VCaP (cell line): ENCODE measurements around the gene CLCN1.

Source experiments
- H3K27ac ChIP-seq: fragments of 450-650 bp; 2 replicates; pipeline ENCODE4 v1.5.1; 2017
- CTCF ChIP-seq: fragments of 450-650 bp; conservative IDR thresholded peaks from 2 replicates; pipeline ENCODE4 v1.5.1; 2017; ENCODE audit warnings: mild to moderate bottlenecking, moderate library complexity

The CLCN1 gene

GRCh38 chr7:143315776-143316175, at the start of gene CLCN1:
TSS of gene CLCN1 (plus strand) at chr7:143316111. CDS start at chr7:143316213, 102 bp downstream.
- no peak for TF ChIP-seq CTCF
- no peak within 1 kb of the TSS for H3K27ac ChIP-seq

DNA sequence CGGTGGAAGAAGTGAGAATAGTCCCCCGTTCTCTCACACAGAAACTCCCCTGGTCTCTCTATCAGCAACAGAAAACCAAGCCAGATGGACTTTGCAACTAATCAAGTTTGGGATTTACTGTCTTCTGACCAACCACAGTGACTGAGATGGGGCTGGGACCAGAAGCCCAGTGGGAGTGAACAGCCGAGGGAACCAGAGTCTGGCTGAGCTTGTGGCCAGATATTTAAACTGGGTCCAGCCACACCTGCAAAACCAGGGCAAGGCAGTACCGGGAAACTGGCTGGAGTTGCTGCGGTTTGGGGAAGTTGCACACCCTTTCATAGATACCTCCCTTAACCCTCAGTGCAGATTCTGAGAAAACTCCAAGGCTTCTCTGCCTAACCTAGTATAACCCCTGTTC, 46.7 kb upstream of the CLCN1 start:
- TF ChIP-seq CTCF, result no peak
- no peak overlapping the region for H3K27ac ChIP-seq

GRCh38 chr7:143271240-143271639, 44.7 kb upstream of the CLCN1 start:
- no peak for TF ChIP-seq CTCF
- H3K27ac ChIP-seq, result no peak overlapping the region

DNA sequence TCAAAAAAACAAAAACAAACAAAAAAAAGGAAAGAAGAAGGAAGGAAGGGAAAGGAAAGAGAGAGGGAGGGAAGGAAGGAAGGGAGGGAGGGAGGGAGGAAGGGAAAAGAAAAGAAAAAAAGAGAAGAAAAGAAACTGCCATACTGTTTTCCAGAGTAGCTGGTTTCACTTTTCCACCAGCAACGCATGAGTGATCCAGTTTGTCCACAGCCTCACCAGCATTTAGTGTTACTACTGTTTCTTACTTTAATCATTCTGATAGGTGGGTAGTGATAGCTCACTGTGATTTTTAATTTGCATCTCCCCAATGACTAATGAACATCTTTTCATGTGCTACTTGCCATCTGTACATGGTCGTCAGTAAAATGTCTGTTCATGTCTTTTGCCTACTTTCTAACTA, 43.0 kb upstream of the CLCN1 start:
- TF ChIP-seq CTCF, result no peak
- H3K27ac ChIP-seq, result no peak overlapping the region

DNA sequence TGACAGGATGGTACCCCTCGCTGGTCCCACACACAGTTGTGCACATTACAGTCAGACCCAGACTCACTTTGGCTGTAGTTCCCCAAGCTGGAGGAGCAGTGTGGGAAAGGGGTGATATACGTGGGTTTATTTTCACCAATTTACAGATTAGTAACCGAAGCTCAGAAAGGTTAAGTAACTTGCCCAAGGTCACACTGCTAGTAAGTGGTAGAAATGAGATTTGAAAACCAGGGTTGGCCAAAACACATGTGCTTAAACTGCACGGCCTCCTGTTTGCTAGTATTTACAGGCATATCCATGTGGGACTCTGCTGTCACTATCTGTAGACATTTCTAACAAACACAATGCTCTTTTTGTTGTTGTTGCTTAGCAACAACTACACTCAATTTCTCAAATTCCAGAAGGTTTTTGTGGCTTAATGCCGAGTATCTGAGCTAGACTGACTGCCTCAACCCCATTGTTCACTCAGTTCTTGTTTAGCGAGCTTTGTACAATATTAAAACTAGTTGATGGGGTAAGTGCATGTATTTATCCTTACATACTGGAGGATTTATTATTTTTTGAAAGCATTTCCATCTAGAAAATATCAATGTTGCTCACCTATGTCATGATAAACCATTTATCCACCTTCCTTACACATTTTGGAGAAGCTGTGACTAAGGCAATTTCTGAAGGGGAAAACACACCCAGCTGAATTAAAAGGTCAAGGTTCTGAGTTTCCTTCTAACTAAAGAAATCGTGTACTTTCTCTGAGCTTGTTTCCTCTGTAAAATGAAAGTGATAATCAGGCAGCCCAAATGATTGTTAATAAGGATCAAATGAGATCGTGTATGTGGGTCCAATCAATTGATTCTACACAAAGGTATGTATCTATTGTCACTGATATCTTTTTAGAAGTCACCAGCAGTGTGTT, 36.5 kb upstream of the CLCN1 start:
- TF ChIP-seq CTCF, result no peak
- peak overlapping the region; percentile 25 for H3K27ac ChIP-seq

- peak overlapping the region; percentile 25; the same call in 1 of the 2 replicates for H3K27ac ChIP-seq
- TF ChIP-seq CTCF, result no peak
Measured at GRCh38 chr7:143280160-143280559, 35.8 kb upstream of the CLCN1 start.

DNA sequence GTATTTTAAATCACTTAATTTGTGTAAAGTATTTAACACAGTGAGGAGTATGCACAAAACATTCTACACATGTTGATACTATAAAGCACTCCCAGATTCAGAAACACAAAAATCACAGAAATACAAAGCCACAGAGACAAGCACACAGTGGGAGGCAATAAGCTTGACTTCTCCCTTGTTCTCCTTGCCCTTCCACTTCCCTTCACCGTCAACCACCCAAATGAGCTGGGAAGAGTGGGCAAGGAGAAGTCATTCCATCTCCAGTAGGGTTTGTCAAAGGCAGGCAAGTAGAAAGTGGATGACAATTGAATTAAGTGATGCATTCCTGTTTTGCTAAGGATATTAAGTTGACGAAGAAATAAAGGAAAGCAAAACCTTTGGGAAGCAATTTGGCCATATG, 35.3 kb upstream of the CLCN1 start:
- H3K27ac ChIP-seq, result no peak overlapping the region
- TF ChIP-seq CTCF, result no peak
